BE2C (cell line): ENCODE results near the gene TMEM242.
A peak's percentile ranks its signal among the peaks of the same experiment; 100 is the strongest.

Source experiments
- DNase-seq: peaks from one replicate; pipeline ENCODE4 v3.0.0-alpha.2; 2020
- H3K27me3 ChIP-seq: fragments of 250-450 bp; sonication (Bioruptor Pico); 2 replicates; pipeline ENCODE4 v1.5.1; 2020; ENCODE audit warnings: mild to moderate bottlenecking
- H3K36me3 ChIP-seq: fragments of 250-450 bp; sonication (Bioruptor Pico); 2 replicates; pipeline ENCODE4 v1.5.1; 2020; ENCODE audit warnings: mild to moderate bottlenecking
- H3K4me1 ChIP-seq: fragments of 250-450 bp; sonication (Bioruptor Pico); 2 replicates; pipeline ENCODE4 v1.5.1; 2020
- H3K4me3 ChIP-seq: 2 replicates; pipeline ENCODE4 v1.5.1; 2011; ENCODE audit warnings: low read depth, low read length
- H3K9me3 ChIP-seq: fragments of 250-450 bp; sonication (Bioruptor Pico); 2 replicates; pipeline ENCODE4 v1.5.1; 2020
- CTCF ChIP-seq: IDR thresholded peaks from 2 replicates; pipeline ENCODE4 v1.5.1; 2012; ENCODE audit warnings: mild to moderate bottlenecking, low read depth, low read length

Gene TMEM242

DNA sequence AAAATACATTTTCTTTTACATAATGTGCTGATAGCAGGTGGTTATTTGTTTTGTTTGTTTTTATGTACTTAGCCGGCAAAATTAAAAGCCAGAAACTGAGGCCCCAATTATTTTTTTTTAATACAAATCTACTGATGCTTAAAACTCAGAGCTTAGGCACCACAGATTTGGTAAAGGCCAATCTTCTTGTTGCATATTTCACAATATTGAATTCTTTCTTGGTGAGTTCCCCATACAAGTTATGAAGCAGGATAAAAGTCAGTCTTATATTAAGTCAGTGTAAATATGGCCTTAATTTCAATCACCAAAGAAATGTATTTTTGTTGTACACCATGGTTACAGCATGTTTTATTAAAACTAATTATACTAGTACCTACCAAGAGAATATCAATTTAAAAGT, 41.4 kb upstream of the TMEM242 start:
- Histone ChIP-seq H3K4me3 (no peak overlapping the region), H3K36me3 (no peaks in the 10 kb centered on the region), H3K9me3 (no peaks in the 10 kb centered on the region), H3K27me3 (no peaks in the 10 kb centered on the region), H3K4me1 (no peaks in the 10 kb centered on the region)
- TF ChIP-seq CTCF = no peak
- DNase-seq = no peak

DNA sequence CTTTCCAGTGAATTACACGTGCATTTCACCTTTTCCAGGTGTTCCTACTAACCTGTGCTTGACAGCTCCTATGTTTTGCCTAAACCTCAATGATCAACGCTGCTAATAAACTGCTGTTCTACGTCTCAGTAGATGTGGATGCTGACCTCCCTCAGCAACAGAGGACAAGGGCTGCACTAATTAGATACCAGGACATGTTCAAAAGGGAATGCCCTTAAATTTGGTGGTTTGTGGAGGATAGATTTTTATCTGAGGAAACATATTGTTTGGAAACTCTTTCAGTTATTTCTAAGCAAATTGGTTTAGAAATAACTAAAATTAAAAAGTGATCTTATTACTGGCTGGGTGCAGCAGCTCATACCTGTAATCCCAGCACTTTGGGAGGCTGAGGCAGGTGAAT, 38.6 kb upstream of the TMEM242 start:
- TF ChIP-seq CTCF = no peak
- no peak for DNase-seq

GRCh38 chr6:157358287-157358686, 35.0 kb upstream of the TMEM242 start:
- DNase-seq = no peak

More for the DNA sequence above, 38.6 kb upstream of the TMEM242 start:
- H3K27me3 ChIP-seq = no peaks in the 10 kb centered on the region
- H3K4me3 ChIP-seq = no peak overlapping the region
- H3K36me3 ChIP-seq = no peaks in the 10 kb centered on the region
- no peaks in the 10 kb centered on the region for H3K4me1 ChIP-seq
- H3K9me3 ChIP-seq = no peaks in the 10 kb centered on the region

DNA sequence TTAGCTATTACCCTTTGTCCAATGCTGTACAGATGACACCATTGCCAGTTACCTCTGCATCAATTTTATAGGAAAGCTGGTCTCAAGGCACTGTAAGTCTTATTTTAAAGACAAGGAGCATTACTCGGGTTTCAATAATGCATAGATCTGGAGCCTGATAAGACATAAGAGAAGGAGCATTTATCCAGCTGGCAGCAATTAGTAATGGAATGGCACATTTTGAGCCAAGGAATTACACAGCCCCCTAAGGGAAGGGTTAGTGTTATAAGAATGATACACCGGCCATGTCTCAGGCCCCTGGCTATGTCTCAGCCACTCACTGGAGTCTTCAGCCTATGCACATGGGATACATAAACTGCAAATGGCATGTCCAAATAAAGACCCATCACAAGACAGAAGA, 23.1 kb upstream of the TMEM242 start:
- no peak overlapping the region for H3K4me3 ChIP-seq
- DNase-seq = no peak
- no peaks in the 10 kb centered on the region for H3K27me3 ChIP-seq
- no peak for TF ChIP-seq CTCF
- no peaks in the 10 kb centered on the region for H3K4me1 ChIP-seq
- no peaks in the 10 kb centered on the region for H3K9me3 ChIP-seq
- no peaks in the 10 kb centered on the region for H3K36me3 ChIP-seq

More at GRCh38 chr6:157358287-157358686, 35.0 kb upstream of the TMEM242 start:
- TF ChIP-seq CTCF = no peak
- Histone ChIP-seq H3K4me1 (no peaks in the 10 kb centered on the region), H3K27me3 (no peaks in the 10 kb centered on the region), H3K36me3 (no peaks in the 10 kb centered on the region), H3K9me3 (no peaks in the 10 kb centered on the region), H3K4me3 (no peak overlapping the region)

GRCh38 chr6:157343732-157344131, 20.4 kb upstream of the TMEM242 start:
- Histone ChIP-seq H3K4me3 (no peak overlapping the region), H3K4me1 (no peaks in the 10 kb centered on the region), H3K36me3 (no peaks in the 10 kb centered on the region), H3K9me3 (no peaks in the 10 kb centered on the region), H3K27me3 (no peaks in the 10 kb centered on the region)
- no peak for TF ChIP-seq CTCF
- DNase-seq = no peak

DNA sequence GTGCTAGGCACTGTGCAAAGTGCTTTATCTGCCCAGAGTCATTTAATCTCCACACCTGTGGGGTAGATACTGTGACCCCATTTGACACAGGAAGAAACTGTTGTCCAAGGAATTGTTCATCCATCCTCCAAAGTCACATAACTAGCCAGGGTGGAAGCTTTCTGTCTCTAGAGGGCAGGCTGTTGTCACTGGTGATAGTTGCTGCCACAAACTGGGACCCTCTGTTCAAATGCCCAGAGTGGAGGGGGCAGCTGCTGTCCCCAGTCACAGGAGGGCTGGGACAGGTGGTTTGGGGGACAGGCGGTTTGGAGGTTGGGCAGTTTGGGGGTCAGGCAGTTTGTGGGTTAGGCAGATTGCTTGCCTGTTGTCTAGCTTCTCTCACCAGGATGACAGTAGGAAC, 16.1 kb upstream of the TMEM242 start:
- Histone ChIP-seq H3K27me3 (no peaks in the 10 kb centered on the region), H3K4me3 (no peak overlapping the region), H3K9me3 (no peaks in the 10 kb centered on the region), H3K36me3 (no peaks in the 10 kb centered on the region), H3K4me1 (no peaks in the 10 kb centered on the region)
- DNase-seq = no peak
- peak; percentile 38 for TF ChIP-seq CTCF
